Measurements from ENCODE around the gene ZNF789.
A peak's percentile ranks its signal among the peaks of the same experiment; 100 is the strongest.
"Not testable (repeated sequence)": the region's sequence is repeated elsewhere in the genome, so short reads cannot be mapped to it uniquely, and the experiment has no call there.

The ZNF789 gene

GRCh38 chr7:99472561-99473314 lies at the start of gene ZNF789:
Gene ZNF789, plus strand, starts transcription at chr7:99472890. Its CDS starts 3,567 bp downstream, at chr7:99476457.
- peak; percentile 98 for DNase-seq (ENCODE audit: low read depth)

DNA sequence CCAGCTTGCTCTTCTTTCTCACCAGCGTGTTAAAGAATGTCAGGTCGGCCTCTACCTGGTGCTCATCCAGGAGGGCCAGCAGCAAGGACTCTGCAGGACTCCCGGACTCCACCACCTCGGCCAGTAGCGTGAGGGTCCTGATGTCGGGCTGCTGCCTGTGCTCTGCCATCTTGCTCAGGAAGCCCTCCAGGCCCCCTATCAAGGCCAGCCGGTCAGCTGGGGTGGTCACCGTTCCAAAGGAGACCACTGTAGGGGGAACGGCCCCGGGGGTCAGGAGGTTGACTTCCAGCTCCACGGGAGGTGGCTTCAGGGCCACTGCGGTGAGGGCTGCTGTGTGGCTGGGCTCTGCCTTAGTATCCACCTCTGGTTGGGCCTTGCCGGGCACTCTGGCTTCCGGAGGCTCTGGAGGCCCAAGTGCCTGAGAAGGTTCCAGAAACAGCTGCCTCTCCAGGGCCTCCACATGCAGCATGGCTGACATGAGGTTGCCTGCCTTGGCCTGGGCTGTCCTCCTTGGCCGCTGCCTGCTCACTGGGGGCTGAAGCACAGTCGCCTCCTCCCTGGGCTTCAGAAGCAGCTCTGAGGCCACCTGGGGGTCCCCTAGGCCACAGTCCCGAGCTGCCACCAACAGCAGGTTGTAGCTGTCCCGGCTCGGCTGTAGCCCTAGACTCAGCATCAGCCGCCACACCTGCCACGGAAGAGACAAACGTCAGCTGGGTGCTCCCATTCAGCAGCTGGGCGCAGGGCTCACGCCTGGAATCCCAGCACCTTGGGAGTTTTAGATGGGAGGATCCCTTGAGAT lies 47.6 kb upstream of the ZNF789 start:
- no peak for DNase-seq (ENCODE audit: low read depth)

- no peak for DNase-seq (ENCODE audit: low read depth)
These were observed 43.6 kb upstream of the ZNF789 start for GRCh38 chr7:99428972-99429566.

DNA sequence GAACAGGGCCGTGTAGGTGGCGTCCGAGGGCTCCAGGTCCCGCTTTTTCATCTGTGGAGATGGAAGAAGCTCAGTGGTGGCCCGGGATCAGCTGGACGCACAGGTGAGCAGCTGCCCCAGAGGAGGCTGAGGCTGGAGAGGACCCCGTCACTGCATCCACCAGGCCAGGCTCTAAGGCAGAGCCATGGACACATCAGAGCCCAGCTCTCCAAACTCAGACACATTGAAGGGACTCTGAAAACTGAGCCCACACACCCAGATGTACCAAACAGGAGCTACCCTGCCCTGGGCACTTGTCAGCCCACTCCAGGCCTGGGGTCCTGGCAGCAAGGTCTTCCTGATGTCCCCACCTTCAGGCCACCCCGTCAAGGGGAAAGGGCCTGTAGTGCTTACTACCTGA lies 42.9 kb upstream of the ZNF789 start:
- no peak for DNase-seq (ENCODE audit: low read depth)

GRCh38 chr7:99431756-99432540 lies 40.7 kb upstream of the ZNF789 start:
- not testable (repeated sequence) for DNase-seq (ENCODE audit: low read depth)

GRCh38 chr7:99433158-99433557 lies 39.5 kb upstream of the ZNF789 start:
- DNase-seq (ENCODE audit: low read depth), result no peak

DNA sequence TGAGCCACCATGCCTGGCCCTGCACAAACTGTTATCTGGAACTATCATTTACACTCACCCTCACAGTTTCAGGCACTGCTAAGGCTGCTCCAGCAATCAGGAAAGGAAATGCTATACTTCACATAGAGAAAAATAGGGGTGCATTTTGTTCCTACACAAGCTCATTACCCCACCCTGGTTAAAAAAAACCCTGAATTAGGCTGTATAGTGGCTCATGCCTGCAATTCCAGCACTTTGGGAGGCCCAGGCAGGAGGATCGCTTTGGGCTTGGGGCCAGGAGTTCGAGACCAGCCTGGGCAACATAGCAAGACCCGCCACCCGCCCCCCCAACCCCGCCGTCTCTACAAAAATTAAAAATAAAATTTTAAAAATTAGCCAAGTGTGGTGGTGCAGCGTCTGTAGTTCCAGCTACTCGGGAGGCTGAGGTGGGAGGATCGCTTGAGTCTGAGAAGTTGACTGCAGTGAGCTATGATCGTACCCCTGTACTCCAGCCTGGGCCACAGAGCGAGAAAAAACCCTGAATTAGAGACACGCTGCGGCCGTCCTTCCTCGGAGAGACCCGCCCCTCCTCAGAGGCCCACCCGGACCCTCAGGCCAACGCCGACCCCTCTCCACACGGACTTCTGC lies 34.6 kb upstream of the ZNF789 start:
- no peak for DNase-seq (ENCODE audit: low read depth)

- peak; percentile 88 for DNase-seq (ENCODE audit: low read depth)
These were observed 33.9 kb upstream of the ZNF789 start, which contains the start of the genes CPSF4 and PTCD1 for GRCh38 chr7:99438573-99439480. Gene CPSF4, plus strand, starts transcription at chr7:99438943. Its CDS starts 140 bp downstream, at chr7:99439083. Gene PTCD1, minus strand, starts transcription at chr7:99438798. Its CDS starts 3,556 bp downstream, at chr7:99435242.

- DNase-seq (ENCODE audit: low read depth), result no peak
These were observed 32.5 kb upstream of the ZNF789 start for GRCh38 chr7:99440195-99440594.

GRCh38 chr7:99446096-99446495 lies 26.6 kb upstream of the ZNF789 start:
- no peak for DNase-seq (ENCODE audit: low read depth)

GRCh38 chr7:99447943-99448342 lies 24.7 kb upstream of the ZNF789 start:
- no peak for DNase-seq (ENCODE audit: low read depth)

GRCh38 chr7:99448855-99449254 lies 23.8 kb upstream of the ZNF789 start:
- DNase-seq (ENCODE audit: low read depth), result no peak

DNA sequence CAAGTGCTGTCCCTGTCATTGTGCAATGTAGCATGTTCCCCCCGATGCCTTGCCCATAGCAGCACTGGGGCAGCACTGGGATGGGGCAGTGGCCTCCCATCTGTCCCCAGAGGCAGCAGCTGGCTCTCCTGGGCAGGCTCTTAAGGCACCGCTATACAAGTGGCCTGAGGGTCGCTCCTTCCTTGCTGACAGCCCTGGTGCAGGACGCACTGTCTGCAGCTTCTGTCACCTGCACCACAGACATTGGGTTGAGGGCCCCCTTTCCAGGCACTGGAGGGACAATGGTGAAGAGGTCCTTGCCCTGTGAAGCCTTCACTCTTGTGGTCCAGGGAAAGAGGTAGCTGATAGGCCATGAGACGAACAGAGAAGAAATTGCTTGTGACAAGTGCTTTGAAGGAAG lies 23.4 kb upstream of the ZNF789 start:
- DNase-seq (ENCODE audit: low read depth), result no peak

DNA sequence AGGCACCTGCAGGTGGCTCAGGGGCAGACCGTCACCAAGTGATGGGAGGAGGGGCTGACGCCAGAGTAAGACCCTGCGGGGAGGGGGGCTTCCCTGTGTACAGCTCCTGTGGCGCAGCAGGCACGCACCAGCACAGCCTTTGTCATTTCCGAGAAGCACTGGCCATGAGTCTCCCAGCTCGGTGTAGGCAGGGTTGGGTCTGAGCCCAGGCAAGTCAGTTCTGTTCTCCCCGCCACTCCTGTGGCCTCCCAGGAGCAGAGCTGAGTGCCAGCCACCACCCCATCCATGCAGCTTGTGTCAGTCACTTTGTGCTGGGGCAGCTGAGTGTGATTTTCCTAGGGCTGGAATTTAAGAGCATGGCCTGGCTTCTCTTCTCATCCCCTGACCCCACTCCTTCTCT lies 20.8 kb upstream of the ZNF789 start:
- DNase-seq (ENCODE audit: low read depth), result no peak

- DNase-seq (ENCODE audit: low read depth), result no peak
These were observed 20.1 kb upstream of the ZNF789 start for GRCh38 chr7:99452541-99452940.

DNA sequence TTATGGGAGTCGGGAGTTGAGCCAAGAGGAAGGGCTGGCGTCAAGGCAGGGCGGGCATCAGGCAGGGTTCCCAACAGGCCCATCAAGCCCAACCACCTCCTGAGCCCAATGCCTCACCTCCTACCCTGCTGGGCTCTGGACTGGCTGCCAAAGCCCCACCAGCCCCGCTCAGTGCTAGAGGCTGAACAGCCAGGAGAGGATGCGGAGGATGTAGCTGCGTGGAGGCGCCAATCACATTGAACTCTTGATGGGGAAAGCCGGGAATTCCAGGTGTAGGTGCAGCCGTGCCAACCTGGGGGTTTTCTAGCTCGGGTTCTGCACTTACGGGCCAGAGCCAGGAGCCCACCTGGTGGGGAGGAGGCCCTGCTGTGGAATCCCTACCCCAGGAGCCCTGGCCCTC lies 19.6 kb upstream of the ZNF789 start:
- no peak for DNase-seq (ENCODE audit: low read depth)

DNA sequence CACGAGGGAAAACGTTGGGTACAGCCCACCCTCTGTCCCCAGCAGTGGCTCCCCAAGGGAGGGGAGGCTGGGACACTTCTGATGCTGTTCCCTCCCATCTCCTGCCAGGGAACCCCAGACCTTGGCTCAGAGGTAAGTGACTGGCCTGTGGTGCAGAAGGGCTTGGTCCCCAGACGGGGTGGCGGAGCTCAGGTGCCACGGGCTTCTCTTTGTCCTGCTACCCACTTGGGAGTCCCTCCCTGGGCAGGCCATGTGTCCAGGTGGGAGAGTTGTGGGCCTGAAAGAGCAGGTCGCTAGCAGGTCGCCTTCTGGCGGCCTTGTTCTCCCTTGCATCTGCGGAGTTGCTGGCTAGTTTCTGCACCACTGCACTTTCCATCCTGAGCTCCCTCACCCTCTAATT lies 16.8 kb upstream of the ZNF789 start:
- no peak for DNase-seq (ENCODE audit: low read depth)

- DNase-seq (ENCODE audit: low read depth), result no peak
These were observed 16.4 kb upstream of the ZNF789 start for GRCh38 chr7:99456288-99456687.

GRCh38 chr7:99457050-99457649 lies 15.5 kb upstream of the ZNF789 start:
- DNase-seq (ENCODE audit: low read depth), result no peak

All from activated T-helper 9 cell treated with anti-CD3 and anti-CD28 coated beads, Interleukin-2, amount 50 U/mL, for 16 hours (primary cell).